Fibroblast of mammary gland (primary cell): ENCODE results near the gene TMEM38A.
"Not testable (repeated sequence)": the region's sequence is repeated elsewhere in the genome, so short reads cannot be mapped to it uniquely, and the experiment has no call there.

ENCODE experiments used
- DNase-seq: peaks from one replicate; pipeline ENCODE4 v3.0.0-alpha.2; 2010; ENCODE audit warnings: low read depth
- H3K4me3 ChIP-seq: 2 replicates; pipeline ENCODE4 v1.5.1; 2011; ENCODE audit warnings: low read depth, mild to moderate bottlenecking, low read length, moderate library complexity; ENCODE audit not compliant: control insufficient read depth
- CTCF ChIP-seq: conservative IDR thresholded peaks from 2 replicates; pipeline ENCODE4 v1.5.1; 2011; ENCODE audit warnings: low read depth, low read length, inconsistent platforms; ENCODE audit not compliant: control insufficient read depth, insufficient read depth

Gene TMEM38A

GRCh38 chr19:16715611-16716010 is 54.7 kb downstream of the TMEM38A start:
- no peak for TF ChIP-seq CTCF
- no peak overlapping the region for H3K4me3 ChIP-seq

GRCh38 chr19:16721051-16721450 is 60.1 kb downstream of the TMEM38A start:
- no peak overlapping the region for H3K4me3 ChIP-seq
- no peak for DNase-seq
- no peak for TF ChIP-seq CTCF

More at GRCh38 chr19:16715611-16716010, 54.7 kb downstream of the TMEM38A start:
- no peak for DNase-seq

- TF ChIP-seq CTCF = no peak
- no peak overlapping the region for H3K4me3 ChIP-seq
- no peak for DNase-seq
These were observed 61.7 kb downstream of the TMEM38A start for GRCh38 chr19:16722591-16722990.

- no peak for TF ChIP-seq CTCF
- H3K4me3 ChIP-seq = no peak overlapping the region
- DNase-seq = no peak
These were observed 66.0 kb downstream of the TMEM38A start for GRCh38 chr19:16726916-16727315.

- DNase-seq = not testable (repeated sequence)
These were observed 74.8 kb downstream of the TMEM38A start for GRCh38 chr19:16735650-16736266.

GRCh38 chr19:16736709-16737108 is 75.8 kb downstream of the TMEM38A start:
- no peak for DNase-seq
- no peak for TF ChIP-seq CTCF
- no peak overlapping the region for H3K4me3 ChIP-seq

More at GRCh38 chr19:16735650-16736266, 74.8 kb downstream of the TMEM38A start:
- H3K4me3 ChIP-seq = not testable (repeated sequence)

- DNase-seq = no peak
- TF ChIP-seq CTCF = no peak
These were observed 77.0 kb downstream of the TMEM38A start for GRCh38 chr19:16737911-16738310.

More at GRCh38 chr19:16737911-16738310, 77.0 kb downstream of the TMEM38A start:
- H3K4me3 ChIP-seq = no peak overlapping the region
